ENCODE data around the gene P4HA2. TPM values are rescaled to one million over a fixed set of nuclear protein-coding genes. Genes with fewer than 3 reads are reported as not detected.

Gene P4HA2
- total and polyA plus RNA-seq, 10 donors, result 2.7 to 38.1 (median 12.9) TPM

GRCh38 chr5:132218321-132218720 lies 9.3 kb downstream of the P4HA2 start:
- no peaks in the 10 kb centered on the region for H3K9me3 ChIP-seq
- no peak overlapping the region for H3K4me3 ChIP-seq
- DNase-seq, result peak; percentile 63
- WGBS, 5 donors, result 90 to 99% (median 95%) methylated on average over 4 of the region's 4 CpGs
- intact Hi-C loops (cut with DNase I; ENCODE audit: low total_unique reads), result no loop called here
- no peak overlapping the region for H3K27ac ChIP-seq
- TF ChIP-seq, protein P1, sequence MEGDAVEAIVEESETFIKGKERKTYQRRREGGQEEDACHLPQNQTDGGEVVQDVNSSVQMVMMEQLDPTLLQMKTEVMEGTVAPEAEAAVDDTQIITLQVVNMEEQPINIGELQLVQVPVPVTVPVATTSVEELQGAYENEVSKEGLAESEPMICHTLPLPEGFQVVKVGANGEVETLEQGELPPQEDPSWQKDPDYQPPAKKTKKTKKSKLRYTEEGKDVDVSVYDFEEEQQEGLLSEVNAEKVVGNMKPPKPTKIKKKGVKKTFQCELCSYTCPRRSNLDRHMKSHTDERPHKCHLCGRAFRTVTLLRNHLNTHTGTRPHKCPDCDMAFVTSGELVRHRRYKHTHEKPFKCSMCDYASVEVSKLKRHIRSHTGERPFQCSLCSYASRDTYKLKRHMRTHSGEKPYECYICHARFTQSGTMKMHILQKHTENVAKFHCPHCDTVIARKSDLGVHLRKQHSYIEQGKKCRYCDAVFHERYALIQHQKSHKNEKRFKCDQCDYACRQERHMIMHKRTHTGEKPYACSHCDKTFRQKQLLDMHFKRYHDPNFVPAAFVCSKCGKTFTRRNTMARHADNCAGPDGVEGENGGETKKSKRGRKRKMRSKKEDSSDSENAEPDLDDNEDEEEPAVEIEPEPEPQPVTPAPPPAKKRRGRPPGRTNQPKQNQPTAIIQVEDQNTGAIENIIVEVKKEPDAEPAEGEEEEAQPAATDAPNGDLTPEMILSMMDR (IDR thresholded peaks at IDR 0.05 in 8 of 11, conservative IDR thresholded peaks at IDR 0.05 in 3 of 11), result no peak
- TF ChIP-seq POLR2A (IDR thresholded peaks at IDR 0.05), result no peak
- TF ChIP-seq POLR2AphosphoS5 (IDR thresholded peaks at IDR 0.05), result no peak
- peaks cover 0 to 15% (median 7%) of the 10 kb centered on the region in 6 donors for H3K4me1 ChIP-seq
- no peaks in the 10 kb centered on the region for H3K27me3 ChIP-seq (replicated peaks in 1 of 7)
- H3K36me3 ChIP-seq, result peaks cover 0 to 25% (median 0%) of the 10 kb centered on the region in 6 donors

DNA sequence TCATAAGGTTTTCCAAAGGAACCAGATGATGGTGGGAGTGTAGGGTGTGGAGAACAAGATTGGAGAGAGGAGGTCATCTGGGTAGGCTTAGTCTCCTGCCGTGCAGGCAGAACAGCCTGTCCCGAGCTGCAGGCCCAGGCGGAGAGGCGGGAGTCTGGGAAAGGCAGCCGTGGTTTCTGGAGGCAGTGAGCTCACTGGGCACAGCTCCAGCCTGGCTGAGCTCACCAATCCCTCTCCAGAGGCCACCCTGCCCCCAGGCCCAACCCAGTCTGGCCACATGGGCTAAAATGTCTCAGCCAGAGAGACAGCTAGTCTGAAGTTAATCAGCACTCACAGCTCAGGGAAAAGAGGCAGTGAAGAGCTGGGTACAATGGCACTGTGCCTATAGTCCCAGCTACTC lies 12.3 kb downstream of the P4HA2 start:
- 64 to 92% (median 78%) methylated on average over 5 of the region's 5 CpGs for WGBS, 5 donors
- TF ChIP-seq, protein P1 (IDR thresholded peaks at IDR 0.05 in 8 of 11, conservative IDR thresholded peaks at IDR 0.05 in 3 of 11), result no peak
- TF ChIP-seq POLR2AphosphoS5 (IDR thresholded peaks at IDR 0.05), result peak; percentile 25 to 71 (median 59)
- no peak for TF ChIP-seq POLR2A (IDR thresholded peaks at IDR 0.05)
- intact Hi-C loops (cut with DNase I; ENCODE audit: low total_unique reads), result no loop called here
- Histone ChIP-seq H3K27ac (peak overlapping the region in 4 of 8 donors; percentile 42 to 71 (median 62)), H3K9me3 (no peaks in the 10 kb centered on the region), H3K27me3 (replicated peaks in 1 of 7) (no peaks in the 10 kb centered on the region), H3K4me1 (no peaks in the 10 kb centered on the region), H3K36me3 (peaks cover 0 to 44% (median 0%) of the 10 kb centered on the region in 6 donors), H3K4me3 (no peak overlapping the region)
- DNase-seq, result peak; percentile 74

- peak; percentile 22 for DNase-seq
- Histone ChIP-seq H3K4me3 (no peak overlapping the region), H3K9me3 (no peaks in the 10 kb centered on the region), H3K4me1 (no peaks in the 10 kb centered on the region), H3K36me3 (peaks cover 0 to 51% (median 0%) of the 10 kb centered on the region in 6 donors), H3K27me3 (replicated peaks in 1 of 7) (no peaks in the 10 kb centered on the region), H3K27ac (peak overlapping the region in 4 of 8 donors; percentile 42 to 71 (median 62))
- WGBS, 5 donors, result 84 to 94% (median 89%) methylated on average over 4 of the region's 4 CpGs
- intact Hi-C loops (cut with DNase I; ENCODE audit: low total_unique reads), result no loop called here
- TF ChIP-seq POLR2A (IDR thresholded peaks at IDR 0.05), result no peak
- TF ChIP-seq, protein P1 (IDR thresholded peaks at IDR 0.05 in 8 of 11, conservative IDR thresholded peaks at IDR 0.05 in 3 of 11), result no peak
- TF ChIP-seq POLR2AphosphoS5 (IDR thresholded peaks at IDR 0.05), result no peak
Observed at GRCh38 chr5:132214491-132214890, 13.2 kb downstream of the P4HA2 start.

DNA sequence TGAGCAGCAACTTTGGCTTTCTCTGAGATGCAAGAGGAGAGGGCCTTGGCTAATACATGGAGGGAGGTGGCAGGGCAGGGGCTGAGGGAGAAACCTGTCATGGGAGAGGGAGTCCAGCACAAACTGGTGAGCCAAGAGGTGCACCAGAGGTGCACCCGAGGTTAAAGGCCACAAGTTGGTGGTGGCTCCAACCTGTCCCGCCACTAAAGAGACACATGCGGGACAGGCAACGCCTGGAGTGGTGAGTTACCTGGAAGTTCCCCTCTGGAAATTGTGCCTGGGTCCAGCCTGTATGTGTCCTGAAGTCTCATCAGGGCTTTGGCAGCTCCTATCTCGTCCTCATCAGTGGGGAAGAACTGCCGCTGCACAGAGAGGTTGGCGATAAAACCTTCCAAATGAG lies 14.0 kb downstream of the P4HA2 start:
- TF ChIP-seq POLR2AphosphoS5 (IDR thresholded peaks at IDR 0.05) (no peak), POLR2A (IDR thresholded peaks at IDR 0.05) (no peak)
- TF ChIP-seq, protein P1 (IDR thresholded peaks at IDR 0.05 in 8 of 11, conservative IDR thresholded peaks at IDR 0.05 in 3 of 11), result no peak
- no peak overlapping the region for H3K27ac ChIP-seq
- no peak overlapping the region for H3K4me3 ChIP-seq
- no peaks in the 10 kb centered on the region for H3K27me3 ChIP-seq (replicated peaks in 1 of 7)
- H3K4me1 ChIP-seq, result no peaks in the 10 kb centered on the region
- no peaks in the 10 kb centered on the region for H3K9me3 ChIP-seq
- 93 to 96% (median 95%) methylated on average over 7 of the region's 7 CpGs for WGBS, 5 donors
- peaks cover 0 to 57% (median 0%) of the 10 kb centered on the region in 6 donors for H3K36me3 ChIP-seq
- intact Hi-C loops (cut with DNase I; ENCODE audit: low total_unique reads), result no loop called here
- DNase-seq, result peak; percentile 61
